HG03066 (cell line): ENCODE results near the gene TTC39C.
A peak's percentile ranks its signal among the peaks of the same experiment; 100 is the strongest.
"Not testable (repeated sequence)": the region's sequence is repeated elsewhere in the genome, so short reads cannot be mapped to it uniquely, and the experiment has no call there.

Experiments used
- ATAC-seq: cut with Tn5 transposase; IDR thresholded peaks from one replicate; pipeline ENCODE4 v1.9.1; 2021; ENCODE audit warnings: low read depth; ENCODE audit not compliant: unreplicated experiment

The TTC39C gene

DNA sequence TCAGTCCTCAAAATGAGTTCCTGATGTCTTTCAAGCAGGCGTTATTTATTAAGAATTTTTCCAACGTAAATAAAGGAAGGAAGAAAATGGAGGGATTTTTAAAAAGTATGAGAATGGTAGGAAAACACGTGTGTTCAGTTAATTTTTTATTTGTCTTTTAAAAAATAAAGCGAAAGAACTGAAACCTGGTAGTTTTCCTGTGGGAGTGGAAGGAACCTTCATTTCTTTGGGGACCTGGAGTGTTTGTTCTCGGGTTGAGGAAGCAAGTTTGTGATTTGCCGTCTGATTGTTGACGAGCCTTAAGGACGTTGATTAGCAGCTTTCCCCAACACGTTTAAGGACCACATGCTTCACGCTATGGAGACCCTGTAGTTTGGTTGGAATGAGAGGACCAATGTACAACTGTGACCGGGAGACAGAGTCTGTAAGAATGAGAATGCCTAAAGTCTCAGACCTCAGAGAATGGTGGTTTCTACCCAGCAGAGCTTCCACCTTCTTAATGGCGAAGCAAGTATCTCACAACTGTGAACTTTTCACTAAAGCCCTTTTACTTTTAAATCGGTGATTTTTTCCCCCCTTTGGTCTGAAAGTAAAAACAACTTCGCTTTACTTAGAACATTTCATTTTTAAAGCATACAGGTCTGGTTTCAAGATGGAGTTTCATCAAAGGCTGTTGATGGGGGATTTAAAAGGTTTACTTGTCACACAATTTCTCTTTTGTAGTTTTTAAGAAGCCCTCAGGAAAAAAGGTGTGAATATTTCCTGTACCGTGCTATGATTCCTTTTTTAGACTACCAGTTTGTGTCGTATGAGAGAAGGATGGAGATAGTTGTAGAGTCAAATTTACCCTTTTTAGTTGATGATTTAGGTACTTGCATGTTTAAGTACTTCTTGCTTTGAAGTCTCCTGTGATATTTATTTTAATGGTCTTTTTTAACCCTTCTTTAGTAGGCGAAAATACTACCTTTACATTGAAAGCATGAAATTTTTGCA is 1.4 kb downstream of the TTC39C start:
- no peak for ATAC-seq

DNA sequence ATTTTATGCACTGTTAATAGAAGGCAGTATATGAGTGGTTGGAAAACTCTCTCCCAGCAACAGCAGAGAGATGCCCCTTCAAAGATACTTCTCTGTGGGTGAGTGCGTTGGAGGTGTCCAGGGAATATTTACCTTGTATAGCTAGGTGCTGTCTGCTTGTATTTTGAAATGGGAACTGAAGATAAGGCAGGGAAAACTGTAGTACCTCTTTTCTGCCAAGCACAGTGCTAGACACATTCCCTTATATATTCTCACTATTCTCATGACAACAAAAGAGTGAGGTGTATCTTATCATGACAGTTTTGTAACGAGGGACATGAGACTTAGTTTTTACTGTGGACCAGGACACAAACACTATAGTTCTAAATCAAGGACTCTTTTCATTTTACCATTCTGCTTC is 2.1 kb downstream of the TTC39C start:
- ATAC-seq, result no peak

DNA sequence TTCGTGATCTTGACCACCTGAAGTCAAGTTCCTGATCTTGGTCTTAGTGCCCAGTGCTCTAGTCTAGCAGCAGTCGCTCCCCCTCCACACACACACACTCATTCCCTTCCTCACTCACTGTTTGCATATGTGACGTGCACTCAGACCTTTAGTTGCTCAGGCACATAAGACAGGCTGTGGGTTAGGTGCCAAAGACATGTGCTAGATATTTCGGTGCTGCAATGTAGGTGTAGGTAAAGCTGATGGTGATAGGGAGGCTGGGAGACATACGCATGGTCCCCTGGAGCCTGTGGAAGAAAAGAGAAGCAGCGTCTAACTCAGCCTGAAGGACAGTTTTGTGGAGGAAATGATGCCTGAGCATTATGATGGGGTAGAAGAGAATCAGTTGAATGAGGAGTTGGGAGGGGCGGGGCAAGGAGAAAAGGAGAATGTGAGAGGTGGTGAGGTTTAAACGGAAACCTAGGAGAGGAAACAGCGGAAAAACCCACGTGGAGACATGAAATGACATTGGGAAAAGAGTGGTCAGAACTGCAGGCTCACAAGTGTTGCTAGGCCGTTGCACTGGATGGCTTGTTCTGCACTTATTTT is 3.8 kb downstream of the TTC39C start:
- no peak for ATAC-seq

DNA sequence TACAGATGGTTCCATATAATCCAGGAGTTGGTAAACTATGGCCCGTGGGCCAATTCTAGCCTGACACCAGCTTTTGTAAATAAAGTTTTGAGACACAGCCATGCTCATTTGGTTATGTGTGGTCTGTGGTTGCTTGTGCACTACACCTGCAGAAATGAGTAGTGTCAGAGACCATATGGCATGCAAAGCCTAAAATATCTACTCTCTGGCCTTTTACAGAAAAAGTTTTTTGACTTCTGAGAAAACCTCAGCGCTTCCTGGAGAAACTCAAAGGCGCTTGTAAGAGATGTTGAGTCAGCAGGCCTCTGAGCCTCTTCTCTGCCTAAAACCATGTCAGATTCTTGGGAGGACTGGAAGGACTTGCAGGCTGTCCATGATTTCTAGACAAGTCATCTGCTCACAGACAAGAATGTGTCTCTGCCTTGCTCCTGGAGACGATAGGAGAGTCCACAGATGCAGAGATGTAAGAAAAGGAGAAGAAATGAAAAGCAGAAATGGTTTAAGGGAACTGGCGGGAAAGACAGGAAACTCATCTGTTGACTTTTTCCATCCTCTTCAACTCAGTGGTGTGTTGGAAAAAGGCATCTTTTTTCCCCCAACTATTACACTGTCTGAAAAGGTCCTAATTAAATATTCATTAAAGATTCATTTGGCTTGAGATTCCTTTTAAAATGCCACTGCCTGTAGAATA is 5.2 kb downstream of the TTC39C start:
- ATAC-seq, result peak; percentile 84

DNA sequence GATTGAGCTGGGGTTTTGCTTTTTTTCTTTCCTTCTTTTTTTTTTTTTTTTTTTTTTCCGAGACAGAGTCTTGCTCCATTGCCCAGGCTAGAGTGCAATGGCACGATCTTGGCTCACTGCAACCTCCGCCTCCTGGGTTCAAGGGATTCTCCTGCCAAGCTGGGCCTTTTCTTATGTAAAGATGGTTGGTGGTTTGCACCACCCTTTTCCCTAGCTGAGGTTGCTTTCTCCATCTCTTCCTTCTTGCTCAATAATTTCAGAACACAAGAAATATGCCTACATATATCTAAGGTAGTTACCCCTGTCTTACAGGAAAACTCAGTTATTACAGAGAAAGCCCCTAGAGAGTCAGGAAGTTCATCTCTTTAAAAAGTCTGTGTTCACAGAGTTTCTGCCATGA is 7.0 kb downstream of the TTC39C start:
- no peak for ATAC-seq

DNA sequence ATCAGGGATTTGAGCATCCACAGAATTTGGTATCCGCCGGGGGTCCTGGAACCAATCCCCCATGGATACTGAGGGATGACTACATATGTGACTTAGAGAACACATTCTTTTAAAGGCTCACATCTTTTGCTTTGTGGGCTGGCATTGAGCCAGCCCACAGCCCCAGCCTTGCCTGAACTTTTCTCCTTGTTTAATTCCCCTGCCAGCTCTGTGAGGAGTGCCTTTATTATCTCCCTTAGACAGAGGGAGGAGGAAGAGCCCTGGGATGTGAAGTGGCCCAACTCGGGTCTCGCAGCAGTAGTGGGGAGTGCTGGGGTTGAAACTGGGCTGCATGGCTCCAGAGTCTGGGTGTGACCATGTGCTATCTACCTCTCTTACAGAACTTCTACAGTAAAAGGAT is 7.6 kb downstream of the TTC39C start:
- ATAC-seq, result no peak

DNA sequence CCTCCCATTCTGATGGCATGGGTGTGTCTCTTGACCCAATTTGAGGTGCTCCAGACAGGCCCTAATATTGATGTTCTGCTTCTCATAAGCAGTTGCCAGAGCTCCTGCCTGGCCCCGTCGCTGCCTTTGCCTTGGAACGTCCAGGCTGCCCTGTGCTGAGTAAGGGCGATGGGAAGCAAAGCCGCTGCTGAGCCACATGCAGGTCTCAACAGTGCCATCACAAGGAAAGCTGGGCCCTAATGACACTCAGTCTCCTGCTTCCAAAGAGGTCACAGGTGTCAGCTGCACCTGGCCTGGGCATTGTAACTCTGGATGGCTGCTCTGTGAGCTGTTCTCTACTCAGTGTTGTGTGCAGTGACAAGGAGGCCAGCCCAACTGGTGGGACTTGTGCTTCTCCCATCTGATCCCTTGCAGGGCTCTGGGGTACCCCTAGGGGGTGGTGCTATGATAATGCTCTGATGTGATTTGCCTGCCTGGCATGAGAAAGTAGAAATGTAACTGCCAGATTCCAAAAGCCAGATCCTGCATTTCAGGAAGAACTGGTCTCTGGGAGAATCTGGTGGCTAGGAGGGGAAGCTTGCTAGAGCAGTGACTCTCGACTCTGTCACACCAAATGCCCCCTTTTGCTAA is 8.7 kb downstream of the TTC39C start:
- no peak for ATAC-seq

DNA sequence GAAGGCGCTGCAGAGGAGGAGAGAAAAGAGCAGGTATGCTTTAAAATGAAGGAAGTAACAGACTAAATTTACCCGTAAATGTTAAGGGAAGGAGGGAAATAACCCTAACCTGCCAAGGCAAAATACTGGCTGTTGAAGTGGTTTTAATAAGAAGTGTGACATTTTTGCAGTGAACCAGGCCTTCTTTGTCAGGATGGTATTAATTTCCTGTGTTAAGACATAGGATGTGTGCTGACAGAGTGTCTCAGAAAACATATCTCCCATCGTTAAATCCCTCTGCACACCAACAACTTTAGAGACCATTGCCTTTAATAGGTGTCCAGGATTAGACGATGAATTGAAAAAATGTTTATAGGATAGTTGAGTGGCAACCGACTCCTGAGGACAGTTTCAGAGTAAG is 9.9 kb downstream of the TTC39C start:
- ATAC-seq, result no peak

DNA sequence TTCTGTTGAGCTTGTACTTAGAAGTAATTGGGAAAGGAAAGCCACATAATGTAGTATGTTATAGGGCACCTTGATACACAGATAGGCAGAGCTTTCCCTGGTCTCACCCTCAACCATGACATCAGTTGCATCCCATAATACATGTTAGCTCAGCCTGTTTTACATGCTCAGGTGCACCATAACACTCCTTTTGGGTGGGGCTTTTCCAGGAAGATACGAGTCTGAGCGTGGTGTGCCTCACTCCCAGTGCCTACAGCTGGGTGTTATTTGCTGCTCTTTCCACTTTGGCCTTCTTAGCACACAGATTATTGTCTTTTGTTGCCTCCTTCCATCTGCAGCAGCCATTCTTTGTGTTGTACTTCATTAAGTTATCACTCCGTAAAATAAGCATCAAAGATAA is 11.9 kb downstream of the TTC39C start:
- no peak for ATAC-seq

DNA sequence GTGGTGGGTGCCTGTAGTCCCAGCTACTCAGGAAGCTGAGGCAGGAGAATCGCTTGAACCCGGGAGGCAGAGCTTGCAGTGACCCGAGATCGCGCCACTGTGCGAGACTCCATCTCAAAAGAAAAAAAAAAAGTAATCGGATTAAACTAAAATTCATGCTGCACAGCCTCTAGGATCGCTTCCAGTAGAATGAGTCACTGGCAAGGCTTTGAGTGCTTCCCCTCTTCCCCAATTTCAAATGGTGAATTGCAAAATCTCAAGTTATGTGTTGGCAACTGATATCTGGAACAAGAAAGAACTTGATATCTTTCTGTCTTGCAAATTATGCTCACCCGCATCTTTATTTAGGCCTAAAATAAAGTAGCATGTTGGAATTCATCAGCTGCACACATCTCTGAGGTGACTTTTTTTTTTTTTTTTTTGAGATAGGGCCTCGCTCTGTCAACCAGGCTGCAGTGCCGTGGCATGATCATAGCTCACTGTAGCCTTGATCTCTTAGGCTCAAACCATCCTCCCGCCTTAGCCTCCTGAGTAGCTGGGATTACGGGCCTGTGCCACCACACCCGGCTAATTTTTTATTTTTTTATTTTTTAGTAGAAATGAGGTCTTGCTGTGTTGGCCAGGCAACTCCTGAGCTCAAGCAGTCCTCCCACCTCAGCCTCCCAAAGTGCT is 12.7 kb downstream of the TTC39C start:
- ATAC-seq, result no peak

DNA sequence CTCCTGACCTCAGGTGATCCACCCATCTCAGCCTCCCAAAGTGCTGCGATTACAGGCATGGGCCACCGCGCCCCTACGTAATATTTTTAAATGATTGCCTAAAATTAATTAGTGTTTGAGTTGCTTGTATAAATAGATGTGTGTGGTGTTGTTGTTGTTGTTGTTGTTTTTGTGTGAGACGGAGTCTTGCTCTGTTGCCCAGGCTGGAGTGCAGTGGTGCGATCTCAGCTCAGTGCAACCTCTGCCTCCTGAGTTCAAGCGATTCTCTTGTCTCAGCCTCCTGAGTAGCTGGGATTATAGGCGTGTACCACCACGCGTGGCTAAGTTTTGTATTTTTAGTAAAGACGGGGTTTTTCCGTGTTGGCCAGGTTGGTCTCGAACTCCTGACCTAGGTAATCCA is 14.4 kb downstream of the TTC39C start:
- ATAC-seq, result not testable (repeated sequence)

DNA sequence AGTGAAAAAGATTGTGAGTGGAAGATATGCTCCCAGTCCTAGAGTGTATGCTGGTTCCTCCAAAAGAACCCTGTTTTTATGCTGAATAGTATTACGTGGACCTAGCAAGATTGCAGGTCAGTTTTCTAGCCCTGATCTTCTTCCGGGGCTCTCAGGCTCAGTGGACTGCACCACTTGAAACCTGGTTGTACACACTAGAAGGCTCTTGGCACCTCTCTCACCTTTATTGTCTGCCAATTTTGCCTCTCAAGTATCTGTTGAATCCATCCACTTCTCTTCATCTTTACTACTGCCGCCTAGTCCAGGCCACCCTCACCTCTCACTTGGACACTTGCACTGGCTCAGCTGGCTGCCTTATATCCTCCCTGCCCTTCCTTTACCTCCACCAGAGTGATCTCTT is 16.8 kb downstream of the TTC39C start:
- ATAC-seq, result no peak

DNA sequence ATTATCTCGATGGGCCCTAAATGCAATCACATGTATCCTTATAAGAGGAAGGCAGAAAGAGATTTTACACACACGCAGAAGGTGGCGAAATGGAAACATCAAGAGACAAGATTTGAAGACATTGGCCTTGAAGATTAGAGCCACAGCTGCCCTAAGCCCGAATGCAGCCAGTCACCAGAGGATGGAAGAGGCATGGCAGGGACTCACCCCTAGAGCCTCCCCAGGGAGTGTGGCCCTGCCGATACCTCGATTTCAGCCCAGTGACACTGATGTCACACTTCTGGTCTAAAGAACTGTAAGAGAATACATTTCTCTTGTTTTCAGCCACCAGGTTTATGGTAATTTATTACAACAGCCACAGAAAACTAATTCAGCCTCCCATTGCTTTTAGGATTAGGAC is 17.4 kb downstream of the TTC39C start:
- ATAC-seq, result peak; percentile 84

DNA sequence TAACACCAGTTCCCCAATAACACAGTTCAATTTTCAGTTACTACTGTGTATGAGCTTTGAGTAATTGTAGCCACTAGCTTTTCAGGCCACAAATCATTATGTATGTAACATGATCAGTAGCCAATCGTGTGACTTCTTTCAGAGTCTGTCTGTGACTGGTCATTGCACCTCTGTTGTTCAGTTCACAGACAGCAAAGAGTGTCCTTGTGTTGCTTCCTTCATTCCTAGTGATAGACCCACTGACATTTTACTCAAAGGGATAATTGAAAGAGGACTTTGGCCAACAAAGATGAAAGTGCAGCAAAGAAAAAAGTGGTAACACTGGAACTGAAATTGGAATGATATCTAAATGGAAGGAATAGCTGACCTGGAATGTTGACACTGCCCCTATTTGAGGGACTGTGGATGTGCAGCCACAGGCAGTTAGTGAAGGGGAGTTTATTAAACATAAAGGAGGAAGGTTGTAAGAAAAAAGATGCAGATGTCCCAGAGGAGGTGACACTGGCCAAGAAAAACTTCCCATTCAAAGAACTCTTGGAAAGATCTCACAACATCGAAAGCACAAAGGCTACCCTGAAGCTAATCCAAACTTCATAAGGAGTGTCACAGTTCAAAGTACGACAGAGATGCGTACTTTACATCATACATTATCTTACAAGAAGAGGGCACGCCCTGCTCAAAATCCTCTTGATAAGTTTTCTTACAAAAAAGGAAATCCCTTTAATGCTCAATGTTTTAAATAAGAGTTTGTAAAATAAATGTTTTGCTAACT is 19.3 kb downstream of the TTC39C start:
- no peak for ATAC-seq

DNA sequence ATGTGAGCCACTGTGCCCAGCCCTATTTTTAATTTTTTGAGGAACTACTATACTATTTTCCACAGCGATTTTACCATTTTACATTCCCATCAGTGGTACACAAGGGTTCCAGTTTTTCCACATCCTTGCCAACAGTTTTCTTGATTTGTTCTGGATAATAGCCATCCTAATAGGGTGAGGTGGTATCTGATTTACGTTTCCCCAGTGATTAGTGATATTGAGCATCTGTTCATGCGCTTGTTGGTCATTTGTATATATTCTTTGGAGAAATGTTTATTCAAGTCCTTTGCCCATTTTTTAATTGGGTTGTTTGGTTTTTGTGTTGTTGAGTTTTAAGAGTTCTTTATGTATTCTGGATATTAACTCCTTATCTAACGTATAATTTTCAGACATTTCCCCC is 20.8 kb downstream of the TTC39C start:
- ATAC-seq, result no peak

DNA sequence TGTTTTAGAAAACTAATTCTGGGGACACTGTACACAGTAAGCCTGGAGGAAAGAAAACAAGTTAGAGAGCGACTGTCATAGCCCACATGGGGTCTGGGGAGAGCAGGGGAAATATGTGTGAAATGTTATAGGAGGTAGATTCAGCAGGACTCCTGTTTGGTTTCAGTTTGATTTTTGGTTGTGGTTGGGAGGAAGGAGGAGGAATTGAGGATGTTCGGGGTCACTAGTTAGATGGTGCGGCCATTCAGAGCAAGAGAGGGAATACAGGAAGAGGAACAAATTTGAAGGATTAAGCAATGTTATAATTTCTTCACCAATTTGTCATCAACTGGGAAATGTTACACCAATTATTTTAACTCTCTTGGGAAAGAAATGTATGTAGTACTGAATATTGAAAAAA is 25.1 kb downstream of the TTC39C start:
- ATAC-seq, result no peak

DNA sequence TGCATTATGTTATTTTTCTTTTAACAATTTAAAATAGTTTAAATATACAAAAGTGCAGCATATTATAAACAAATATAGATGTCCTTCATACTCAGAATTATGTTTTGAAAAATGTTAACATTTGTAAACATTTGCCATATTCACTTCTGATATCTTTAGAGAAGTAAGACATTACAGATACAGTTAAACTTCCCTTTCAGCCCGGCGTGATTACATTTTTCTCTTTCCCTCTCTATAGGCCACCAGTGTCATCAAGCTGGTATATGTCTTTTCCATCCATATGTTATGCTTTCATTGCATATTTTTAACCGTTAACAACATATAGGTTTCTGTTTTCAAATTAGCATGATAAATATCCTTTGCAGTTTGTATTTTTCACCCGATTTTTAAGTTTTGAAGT is 27.1 kb downstream of the TTC39C start:
- ATAC-seq, result no peak

DNA sequence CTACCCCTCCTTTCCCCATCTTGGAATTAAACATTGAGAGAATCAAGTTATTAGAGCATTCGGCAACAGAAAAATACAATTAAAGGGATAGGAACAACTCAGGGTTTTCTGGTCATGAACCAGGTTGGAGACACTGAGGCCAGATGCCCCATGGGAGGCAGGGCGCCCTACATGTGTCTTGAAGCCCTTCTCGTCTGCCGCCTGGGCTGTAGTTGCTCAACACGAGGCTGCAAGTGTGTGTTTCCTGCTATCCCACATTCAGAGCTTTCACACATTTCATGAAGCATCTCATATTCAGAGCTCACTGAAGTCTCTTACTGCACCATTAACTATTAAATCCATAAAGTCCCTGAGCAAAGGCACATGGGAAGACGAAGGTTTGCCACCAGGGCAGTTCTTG is 28.8 kb downstream of the TTC39C start:
- ATAC-seq, result no peak

DNA sequence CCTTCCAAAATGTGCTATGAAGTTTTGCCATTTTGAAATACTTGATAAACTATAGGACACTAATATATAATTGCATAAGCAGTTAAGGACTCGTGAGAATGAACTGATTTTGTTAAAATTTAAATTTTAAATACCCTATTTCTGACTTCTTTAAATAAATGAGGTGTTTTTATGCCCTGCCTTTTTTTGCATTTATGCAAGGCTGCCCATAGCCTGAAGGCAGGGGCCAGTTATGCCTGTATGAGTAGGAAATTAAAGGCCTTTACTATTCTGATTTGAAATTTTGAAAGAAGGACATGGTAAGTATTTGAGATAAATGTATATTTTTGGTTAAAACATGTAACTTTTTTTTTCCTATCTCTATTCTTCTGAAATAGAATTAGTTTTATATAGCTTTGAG is 33.7 kb downstream of the TTC39C start:
- no peak for ATAC-seq

DNA sequence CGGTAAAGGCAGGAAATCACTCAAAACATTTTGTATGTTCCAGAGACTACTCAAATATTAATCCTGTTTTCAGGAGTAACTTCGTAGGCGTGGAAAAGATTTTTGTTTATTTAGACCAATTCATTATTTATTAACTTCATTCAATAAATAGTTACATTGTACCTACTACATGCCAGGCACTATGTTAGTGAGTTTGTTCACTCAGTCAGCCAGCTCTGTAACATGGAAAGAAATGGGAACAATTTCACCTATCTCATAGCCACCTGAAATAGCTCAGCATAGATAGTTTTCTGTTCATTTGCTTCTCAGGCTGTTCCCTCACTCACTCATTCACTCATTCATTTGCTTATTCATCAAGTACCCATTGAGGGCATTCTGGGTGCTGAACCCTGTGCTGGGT is 34.6 kb downstream of the TTC39C start:
- ATAC-seq, result no peak
